Erythroblast (primary cell): ENCODE data around the gene CCDC18.

Experiments
- GATA1 ChIP-seq: IDR thresholded peaks from 2 replicates; pipeline ENCODE4 v1.6.1; 2011; ENCODE audit warnings: low read depth, mild to moderate bottlenecking, control low read depth, low read length, moderate library complexity
- POLR2A ChIP-seq: IDR thresholded peaks from 2 replicates; pipeline ENCODE4 v1.6.1; 2011; ENCODE audit warnings: mild to moderate bottlenecking, low read length

GRCh38 chr1:93324486-93325464 is 144.3 kb downstream of the CCDC18 start:
- TF ChIP-seq POLR2A (no peak), GATA1 (no peak)
